Caco-2 (cell line): ENCODE results near the gene LRP1B. TPM values are rescaled to one million over a fixed set of nuclear protein-coding genes. Genes with fewer than 3 reads are reported as not detected.

Experiments
- BruUV-seq: library from RNA; stranded (reverse); fragments of 400-500 nt; replicated peaks from 2 replicates; lab custom pipeline; 2021; lab: Mats Ljungman, UMichigan
- CTCF ChIA-PET: fragments of 300-600 bp; sonication (Branson Sonifier 250); formaldehyde crosslinking; loops from one replicate; lab custom pipeline; 2022; ENCODE audit warnings: antibody characterized with exemption; lab: Charles Lee
- POLR2A ChIA-PET: fragments of 300-600 bp; sonication (Branson Sonifier 250); formaldehyde crosslinking; loops from one replicate; lab custom pipeline; 2022; ENCODE audit warnings: antibody characterized with exemption; lab: Charles Lee
- DNase-seq, 2 experiments: peaks; one replicate each; pipeline versions ENCODE4 v3.0.0 to v3.0.0-alpha.2; 2020 to 2022
- H3K27me3 ChIP-seq: replicated peaks from 2 replicates; pipeline ENCODE4 v1.6.0; 2011; ENCODE audit warnings: low read length; ENCODE audit not compliant: control insufficient read depth, insufficient read depth
- H3K36me3 ChIP-seq: 2 replicates; pipeline ENCODE4 v1.5.1; 2011; ENCODE audit warnings: low read length; ENCODE audit not compliant: control insufficient read depth, insufficient read depth
- H3K4me1 ChIP-seq: fragments of 250-450 bp; sonication (Bioruptor Pico); 2 replicates; pipeline ENCODE4 v1.5.1; 2020; ENCODE audit warnings: mild to moderate bottlenecking
- H3K4me3 ChIP-seq: 2 replicates; pipeline ENCODE4 v1.5.1; 2011; ENCODE audit warnings: low read depth, mild to moderate bottlenecking, control low read depth, low read length
- H3K9me3 ChIP-seq: fragments of 250-450 bp; sonication (Bioruptor Pico); 2 replicates; pipeline ENCODE4 v1.5.1; 2020; ENCODE audit warnings: mild to moderate bottlenecking, moderate library complexity
- H3K27ac Mint-ChIP-seq: one replicate; pipeline ENCODE4 v1.8.0; 2022; ENCODE audit warnings: mixed read lengths; ENCODE audit not compliant: unreplicated experiment
- H3K27me3 Mint-ChIP-seq: one replicate; pipeline ENCODE4 v1.8.0; 2022; ENCODE audit warnings: mixed read lengths; ENCODE audit not compliant: insufficient read depth, unreplicated experiment
- H3K36me3 Mint-ChIP-seq: one replicate; pipeline ENCODE4 v1.8.0; 2022; ENCODE audit warnings: mild to moderate bottlenecking, mixed read lengths; ENCODE audit not compliant: insufficient read depth, unreplicated experiment
- H3K4me1 Mint-ChIP-seq: one replicate; pipeline ENCODE4 v1.8.0; 2022; ENCODE audit warnings: low read depth, mixed read lengths; ENCODE audit not compliant: unreplicated experiment
- H3K4me3 Mint-ChIP-seq: one replicate; pipeline ENCODE4 v1.8.0; 2022; ENCODE audit warnings: mild to moderate bottlenecking, moderate library complexity, mixed read lengths; ENCODE audit not compliant: unreplicated experiment
- H3K9me3 Mint-ChIP-seq: one replicate; pipeline ENCODE4 v1.8.0; 2022; ENCODE audit warnings: mixed read lengths; ENCODE audit not compliant: unreplicated experiment
- CTCF ChIP-seq, 2 experiments: fragments of 200-600 bp in 1 of 2; IDR thresholded peaks; 1 replicate in 1 of 2; 2 replicates in 1 of 2; pipeline versions ENCODE4 v1.5.1 to v1.8.0; 2011 to 2022; ENCODE audit warnings: antibody characterized with exemption in 1 of 2, control low read depth in 1 of 2, inconsistent platforms in 1 of 2, low read depth in 1 of 2, low read length in 1 of 2, mild to moderate bottlenecking in 1 of 2, moderate library complexity in 1 of 2; ENCODE audit not compliant: insufficient read depth in 1 of 2, severe bottlenecking in 1 of 2, unreplicated experiment in 1 of 2
- intact Hi-C: fragments of 100-400 bp; cut with micrococcal nuclease; formaldehyde crosslinking; loops from one replicate; pipeline ENCODE4 v1.10.0; 2022; ENCODE audit not compliant: unreplicated experiment
- total RNA-seq: library from RNA; stranded (reverse); gene quantifications from 2 replicates; pipeline ENCODE4 v1.2.3, GENCODE V29; 2022

The LRP1B gene
- total RNA-seq, 1 experiment from 2014 or later = not detected

DNA sequence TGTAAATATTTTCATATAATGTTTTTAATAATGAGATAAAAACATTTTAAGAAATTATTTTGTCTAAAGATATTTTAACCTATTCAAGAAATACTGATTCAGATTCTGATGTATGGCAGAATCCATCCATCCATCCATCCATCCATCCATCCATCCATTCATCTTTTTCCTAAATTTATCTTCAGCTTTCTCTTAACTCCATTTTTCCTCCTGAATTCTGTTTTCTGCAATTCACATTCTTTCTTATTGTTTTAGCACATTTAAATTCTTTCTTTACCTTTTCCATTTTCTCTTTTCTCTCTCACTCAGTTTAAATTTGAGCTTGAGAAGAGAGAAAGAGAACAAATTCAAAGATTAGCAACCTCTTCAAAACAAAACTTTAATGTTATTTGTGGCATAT, 3.6 kb downstream of the LRP1B start:
- BruUV-seq = no TSS peak
- H3K4me3 ChIP-seq = no peak overlapping the region
- POLR2A ChIA-PET = no interaction called here
- H3K4me1 Mint-ChIP-seq = no peaks in the 10 kb centered on the region
- no peaks in the 10 kb centered on the region for H3K36me3 Mint-ChIP-seq
- H3K27ac Mint-ChIP-seq = no peak overlapping the region
- H3K4me1 ChIP-seq = no peaks in the 10 kb centered on the region
- intact Hi-C loops = no loop called here
- H3K9me3 ChIP-seq = no peaks in the 10 kb centered on the region
- peaks cover 45% of the 10 kb centered on the region for H3K27me3 Mint-ChIP-seq
- TF ChIP-seq CTCF (IDR thresholded peaks at IDR 0.05; ENCODE audit: insufficient read depth in 1 of 2, low read depth in 1 of 2, low read length in 1 of 2, severe bottlenecking in 1 of 2, unreplicated experiment in 1 of 2) = no peak
- H3K36me3 ChIP-seq = no peaks in the 10 kb centered on the region
- no peak for DNase-seq
- H3K27me3 ChIP-seq = no peaks in the 10 kb centered on the region; the same call in none of the 2 replicates
- H3K4me3 Mint-ChIP-seq = no peak overlapping the region
- CTCF ChIA-PET = no interaction called here
- no peaks in the 10 kb centered on the region for H3K9me3 Mint-ChIP-seq

GRCh38 chr2:142124706-142125105, 6.1 kb downstream of the LRP1B start:
- Histone ChIP-seq H3K4me1 (no peaks in the 10 kb centered on the region), H3K4me3 (no peak overlapping the region), H3K36me3 (no peaks in the 10 kb centered on the region), H3K27me3 (no peaks in the 10 kb centered on the region; the same call in 1 of the 2 replicates), H3K9me3 (no peaks in the 10 kb centered on the region)
- Mint-ChIP-seq H3K9me3 (no peaks in the 10 kb centered on the region), H3K36me3 (no peaks in the 10 kb centered on the region), H3K27ac (no peak overlapping the region), H3K27me3 (peaks cover 38% of the 10 kb centered on the region), H3K4me1 (no peaks in the 10 kb centered on the region), H3K4me3 (no peak overlapping the region)
- no peak for TF ChIP-seq CTCF (IDR thresholded peaks at IDR 0.05; ENCODE audit: insufficient read depth in 1 of 2, low read depth in 1 of 2, low read length in 1 of 2, severe bottlenecking in 1 of 2, unreplicated experiment in 1 of 2)
- POLR2A ChIA-PET = no interaction called here
- intact Hi-C loops = no loop called here
- CTCF ChIA-PET = no interaction called here
- no peak for DNase-seq
- no TSS peak for BruUV-seq

DNA sequence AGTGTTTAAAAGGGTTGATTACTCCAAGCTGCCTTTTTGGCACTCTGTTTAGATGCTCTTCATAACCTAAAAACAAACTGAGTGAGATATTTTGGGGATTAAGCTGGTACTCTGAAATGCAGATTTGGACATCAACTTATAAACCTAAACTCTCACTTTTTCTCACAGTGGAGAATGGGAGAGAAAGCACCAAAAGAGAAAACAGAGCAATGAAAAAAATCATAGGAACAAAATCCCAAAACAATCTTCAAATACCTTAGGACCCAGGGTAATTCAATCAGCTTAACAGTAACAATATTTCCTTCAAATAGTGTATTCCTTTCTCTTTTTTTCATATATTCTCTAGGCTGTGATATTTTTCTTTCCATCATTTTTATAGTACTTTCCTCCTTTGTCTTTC, 11.5 kb downstream of the LRP1B start:
- ChIA-PET CTCF (no interaction called here), POLR2A (no interaction called here)
- no peak overlapping the region for H3K4me3 Mint-ChIP-seq
- intact Hi-C loops = no loop called here
- H3K4me1 Mint-ChIP-seq = no peaks in the 10 kb centered on the region
- BruUV-seq = no TSS peak
- Histone ChIP-seq H3K9me3 (no peaks in the 10 kb centered on the region), H3K36me3 (no peaks in the 10 kb centered on the region), H3K4me3 (no peak overlapping the region), H3K27me3 (no peaks in the 10 kb centered on the region), H3K4me1 (no peaks in the 10 kb centered on the region)
- no peak for DNase-seq
- H3K9me3 Mint-ChIP-seq = no peaks in the 10 kb centered on the region
- H3K27ac Mint-ChIP-seq = no peak overlapping the region
- no peaks in the 10 kb centered on the region for H3K36me3 Mint-ChIP-seq
- no peak for TF ChIP-seq CTCF (IDR thresholded peaks at IDR 0.05; ENCODE audit: insufficient read depth in 1 of 2, low read depth in 1 of 2, low read length in 1 of 2, severe bottlenecking in 1 of 2, unreplicated experiment in 1 of 2)
- peaks cover 15% of the 10 kb centered on the region for H3K27me3 Mint-ChIP-seq
